GM19372 (cell line): Measurements from ENCODE around the gene CIB1.
"Not testable (repeated sequence)": the region's sequence is repeated elsewhere in the genome, so short reads cannot be mapped to it uniquely, and the experiment has no call there.

Source experiments
- ATAC-seq: cut with Tn5 transposase; IDR thresholded peaks from one replicate; pipeline ENCODE4 v1.9.1; 2021; ENCODE audit warnings: mild to moderate bottlenecking, low read depth, moderate library complexity; ENCODE audit not compliant: unreplicated experiment

The CIB1 gene

DNA sequence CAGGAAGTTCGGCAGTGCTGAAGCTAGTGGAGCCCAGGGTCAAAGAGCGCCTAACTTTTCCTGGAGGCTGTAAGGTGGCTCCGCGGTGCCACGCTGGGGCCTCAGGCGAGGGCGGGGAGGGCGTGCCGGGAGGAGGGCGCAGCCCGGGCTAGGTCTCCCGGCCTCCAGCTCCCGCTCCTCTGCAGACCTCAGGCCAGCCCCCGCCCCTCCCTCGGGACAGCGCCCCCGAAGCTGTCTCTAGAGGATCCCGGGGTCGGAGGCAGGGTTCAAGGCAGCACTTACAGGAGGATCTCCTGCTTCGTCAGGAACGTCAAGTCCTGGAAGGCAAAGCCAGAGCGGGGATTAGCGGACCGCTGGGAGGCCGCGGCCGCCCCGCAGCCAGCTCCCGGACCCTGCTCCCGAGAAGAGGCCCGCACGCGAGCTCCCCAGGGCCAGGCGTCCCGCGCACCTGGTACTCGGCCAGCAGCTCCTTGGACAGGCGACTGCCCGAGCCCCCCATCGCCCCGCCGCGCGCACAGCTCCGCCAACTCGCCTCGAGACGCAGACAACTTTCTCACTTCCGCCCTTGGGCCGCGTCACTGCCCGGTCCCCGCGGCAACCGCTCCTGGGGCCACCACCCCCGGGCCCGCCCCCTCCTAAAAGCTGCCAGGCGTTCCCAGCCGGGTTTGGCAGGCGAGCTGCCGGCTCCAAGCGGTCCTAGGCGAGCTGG lies at the start of gene CIB1:
TSS of gene CIB1 (minus strand) at position 555 of the 709 bp plus-strand sequence. CDS start at position 499, 56 bp downstream.
- peak; percentile 84 for ATAC-seq

DNA sequence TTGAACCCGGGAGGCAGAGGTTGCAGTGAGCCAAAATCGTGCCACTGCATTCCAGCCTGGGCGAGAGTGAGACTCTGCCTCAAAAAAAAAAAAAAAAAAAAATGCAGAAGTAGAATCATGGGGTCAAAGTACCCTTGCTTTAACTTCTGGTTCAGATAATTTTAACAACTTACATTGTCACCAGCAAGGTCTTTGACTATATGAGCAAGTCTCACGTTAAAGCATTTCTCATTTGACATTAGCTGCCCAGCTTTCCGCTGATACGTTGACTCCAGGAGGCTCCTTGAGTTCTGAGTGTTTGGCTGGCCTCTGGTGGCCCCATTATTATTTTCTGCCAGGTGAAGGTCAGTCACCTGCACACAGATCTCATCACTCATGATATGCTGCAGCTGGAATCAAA lies 47.9 kb upstream of the CIB1 start:
- not testable (repeated sequence) for ATAC-seq

DNA sequence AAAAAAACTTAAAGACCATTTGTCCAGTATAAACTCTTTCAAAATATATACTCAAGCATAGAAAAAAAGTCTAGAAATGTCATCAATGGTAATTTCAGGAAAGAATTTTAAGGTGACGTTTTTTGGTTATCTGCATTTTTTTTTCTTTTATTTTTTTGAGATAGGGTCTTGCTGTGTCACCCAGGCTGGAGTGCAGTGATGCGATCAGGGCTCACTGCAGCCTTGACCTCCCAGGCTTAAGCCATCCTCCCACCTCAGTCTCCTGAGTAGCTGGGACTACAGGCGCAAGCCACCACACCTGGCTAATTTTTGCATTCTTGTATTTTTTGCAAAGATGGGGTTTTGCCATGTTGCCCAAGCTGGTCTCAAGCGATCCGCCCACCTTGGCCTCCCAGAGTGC lies 47.0 kb upstream of the CIB1 start:
- ATAC-seq: not testable (repeated sequence)

DNA sequence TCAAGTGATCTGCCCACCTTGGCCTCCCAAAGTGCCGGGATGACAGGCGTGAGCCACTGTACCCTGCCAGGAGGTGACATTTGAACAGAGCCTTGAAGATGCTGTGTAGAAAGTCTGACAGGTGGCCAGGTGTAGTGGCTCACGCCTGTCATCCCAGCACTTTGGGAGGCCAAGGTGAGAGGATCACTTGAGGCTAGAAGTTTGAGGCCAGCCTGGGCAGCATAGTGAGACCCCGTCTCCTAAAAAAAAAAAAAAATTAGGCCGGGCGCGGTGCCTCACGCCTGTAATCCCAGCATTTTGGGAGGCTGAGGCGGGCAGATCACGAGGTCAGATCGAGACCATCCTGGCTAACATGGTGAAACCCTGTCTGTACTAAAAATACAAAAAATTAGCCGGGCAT lies 44.7 kb upstream of the CIB1 start:
- not testable (repeated sequence) for ATAC-seq

DNA sequence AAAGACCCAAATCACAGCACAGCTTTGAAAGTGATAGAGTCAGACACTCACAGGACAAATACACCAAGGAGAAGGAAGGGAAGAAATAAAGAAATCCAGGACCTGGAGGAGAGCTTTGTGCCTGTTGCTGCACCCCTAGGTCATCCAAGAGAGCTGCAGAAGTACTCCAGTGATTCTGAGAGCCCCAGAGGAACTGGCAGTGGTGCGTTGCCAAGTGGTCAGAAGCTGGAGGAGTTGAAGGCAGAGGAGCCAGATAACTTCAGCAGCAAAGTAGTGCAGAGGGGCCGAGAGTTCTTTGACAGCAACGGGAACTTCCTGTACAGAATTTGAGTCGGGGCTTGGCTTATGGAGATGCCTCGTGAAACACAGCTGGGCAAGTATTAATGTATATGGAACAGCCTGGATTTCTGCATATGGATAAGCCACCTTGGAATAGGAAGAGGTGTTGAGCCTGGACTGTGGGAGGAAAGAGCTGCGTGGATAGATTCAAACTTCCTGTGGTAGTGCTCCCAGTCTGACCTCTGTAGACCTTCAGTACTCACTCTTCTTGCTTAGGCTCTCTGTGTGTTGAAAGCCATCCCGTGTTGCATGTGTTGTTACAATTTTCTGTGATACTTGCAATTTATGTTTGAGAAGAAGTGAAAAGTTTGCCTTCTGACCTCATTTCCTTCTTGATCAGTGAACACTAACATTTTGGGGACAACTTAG lies 37.9 kb upstream of the CIB1 start:
- no peak for ATAC-seq

DNA sequence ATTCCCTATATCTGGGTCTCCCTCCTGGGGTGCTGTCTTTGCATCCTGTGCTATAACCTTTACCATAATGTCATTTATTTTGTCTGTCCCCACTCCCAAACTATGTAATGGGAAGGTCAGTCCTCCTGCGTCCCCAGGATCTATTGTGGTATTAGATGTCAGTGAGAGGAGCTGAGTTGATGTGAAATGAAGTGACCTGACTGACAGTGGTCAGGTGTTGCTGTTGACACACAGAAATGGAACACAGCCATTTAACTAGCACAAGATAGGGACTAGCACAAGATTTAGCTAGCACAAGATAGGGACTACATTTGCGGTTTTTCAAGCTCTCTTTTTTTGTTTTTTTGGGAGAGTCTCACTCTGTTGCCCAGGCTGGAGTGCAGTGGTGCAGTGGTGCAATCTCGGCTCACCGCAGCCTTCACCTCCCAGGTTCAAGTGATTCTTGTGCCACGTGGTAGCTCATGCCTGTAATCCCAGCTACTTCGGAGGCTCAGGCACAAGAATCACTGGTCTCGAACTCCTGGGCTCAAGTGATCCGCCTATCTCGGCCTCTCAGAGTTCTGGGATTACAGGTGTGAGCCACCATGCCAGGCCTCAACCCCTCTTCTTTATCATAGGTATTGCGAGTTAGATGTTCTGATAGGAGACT lies 36.9 kb upstream of the CIB1 start:
- no peak for ATAC-seq

DNA sequence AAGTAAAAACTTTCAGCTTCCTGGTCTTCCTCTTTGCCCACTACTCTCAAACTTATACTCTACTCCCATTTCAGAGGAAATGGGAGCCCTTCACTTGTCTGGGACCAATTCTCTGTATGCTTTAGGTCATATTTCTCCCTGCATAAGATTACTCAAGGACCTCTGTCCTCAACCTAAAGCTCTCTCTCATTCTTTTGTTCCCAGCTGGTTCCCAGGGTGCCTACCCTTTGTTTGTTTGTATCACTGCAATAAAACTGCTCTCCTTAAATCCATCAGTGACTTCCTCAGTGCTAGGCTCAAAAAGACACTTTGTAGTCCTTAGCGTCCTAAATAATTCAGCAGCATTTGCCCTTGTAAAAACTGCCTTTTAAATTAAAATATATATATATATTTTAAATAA lies 34.7 kb upstream of the CIB1 start:
- no peak for ATAC-seq

DNA sequence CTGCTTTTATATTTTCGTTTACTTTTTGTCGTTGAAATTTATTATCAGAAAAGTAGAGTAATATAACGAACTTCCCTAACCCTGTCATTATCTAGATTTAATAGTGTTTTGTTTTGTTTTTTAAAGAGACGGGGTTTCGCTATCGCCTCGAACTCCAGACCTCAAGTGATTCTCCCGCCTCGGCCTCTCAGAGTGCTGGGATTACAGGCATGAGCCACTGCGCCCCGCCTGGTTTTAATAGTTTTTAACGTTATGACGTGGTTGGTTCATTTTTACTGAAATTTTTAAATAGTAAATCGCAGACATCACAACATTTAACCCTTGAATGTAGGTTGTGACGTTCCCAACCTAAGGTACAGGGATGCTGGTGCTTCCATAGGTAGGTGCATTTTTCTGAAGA lies 32.7 kb upstream of the CIB1 start:
- ATAC-seq: no peak

DNA sequence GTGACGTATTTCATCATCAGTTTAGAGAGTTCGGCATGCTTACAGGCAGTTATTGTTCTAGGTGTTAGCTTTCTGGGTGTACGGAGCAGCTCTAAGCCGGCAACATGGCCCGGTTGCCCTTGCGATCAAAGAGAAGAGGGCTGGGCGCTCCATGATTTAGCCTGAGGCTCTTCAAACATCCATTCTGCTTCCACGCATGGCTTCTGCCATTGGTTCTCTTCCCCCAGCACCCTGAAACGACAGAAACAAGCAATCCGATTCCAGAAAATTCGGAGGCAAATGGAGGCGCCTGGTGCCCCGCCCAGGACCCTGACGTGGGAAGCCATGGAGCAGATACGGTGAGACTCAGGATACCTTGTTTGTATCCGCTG lies 32.3 kb upstream of the CIB1 start:
- no peak for ATAC-seq

DNA sequence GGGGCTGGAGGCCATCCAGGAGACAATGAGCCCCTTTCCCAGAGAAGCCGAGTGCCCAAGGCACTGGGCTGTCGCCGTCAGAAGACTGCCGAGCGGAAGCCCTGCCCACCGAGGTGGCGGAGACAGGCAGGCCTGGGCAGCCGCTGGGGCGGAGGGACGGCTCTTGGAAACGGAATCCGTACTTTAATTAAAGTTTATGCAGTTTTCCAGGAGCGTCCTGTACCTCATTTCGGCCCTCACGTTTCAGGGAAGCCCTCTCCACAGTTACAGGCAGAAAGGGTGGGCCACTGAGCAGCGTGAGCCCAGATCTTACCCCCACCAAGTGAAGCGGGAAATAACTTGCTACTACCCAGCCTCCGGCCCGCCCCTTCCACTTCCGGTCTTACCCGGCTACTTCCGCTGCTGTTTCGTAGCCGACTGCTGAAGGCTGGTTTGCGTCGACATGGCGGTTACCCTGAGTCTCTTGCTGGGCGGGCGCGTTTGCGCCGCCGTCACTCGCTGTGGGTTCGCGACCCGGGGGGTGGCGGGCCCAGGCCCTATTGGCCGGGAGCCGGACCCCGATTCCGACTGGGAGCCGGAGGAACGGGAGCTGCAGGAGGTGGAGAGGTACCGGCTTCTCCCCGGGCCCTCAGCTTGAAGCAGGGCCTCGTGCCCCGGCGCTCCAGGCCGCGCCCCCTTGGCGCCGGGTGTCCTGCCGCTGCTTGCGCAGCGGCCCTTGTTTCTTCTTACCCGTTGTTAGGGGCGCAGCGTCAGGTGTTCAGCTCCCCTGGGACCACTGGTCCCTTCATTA lies 31.7 kb upstream of the CIB1 start, which contains the start of gene NGRN:
TSS of gene NGRN (plus strand) at position 402 of the 790 bp plus-strand sequence. CDS start at position 443, 41 bp downstream.
- peak; percentile 89 for ATAC-seq

DNA sequence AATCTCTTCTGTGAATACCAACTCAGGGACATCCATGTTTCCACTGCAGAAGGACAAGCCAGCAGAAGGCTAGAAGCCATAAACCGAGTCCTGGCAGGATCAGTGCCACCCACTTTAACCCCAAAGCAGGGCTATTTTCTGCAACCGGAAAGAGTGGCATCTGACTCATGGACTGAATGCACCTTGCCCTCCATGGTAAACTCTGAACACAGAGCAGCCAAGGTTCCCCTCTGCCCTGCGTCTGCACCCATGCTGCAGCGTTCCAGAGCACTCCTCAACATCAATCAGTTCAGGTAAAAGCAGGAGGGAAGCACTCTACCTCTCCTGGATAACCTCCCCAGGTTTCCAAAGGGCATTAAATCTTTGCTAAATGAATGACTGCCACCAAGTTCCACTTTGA lies 30.9 kb upstream of the CIB1 start:
- no peak for ATAC-seq

DNA sequence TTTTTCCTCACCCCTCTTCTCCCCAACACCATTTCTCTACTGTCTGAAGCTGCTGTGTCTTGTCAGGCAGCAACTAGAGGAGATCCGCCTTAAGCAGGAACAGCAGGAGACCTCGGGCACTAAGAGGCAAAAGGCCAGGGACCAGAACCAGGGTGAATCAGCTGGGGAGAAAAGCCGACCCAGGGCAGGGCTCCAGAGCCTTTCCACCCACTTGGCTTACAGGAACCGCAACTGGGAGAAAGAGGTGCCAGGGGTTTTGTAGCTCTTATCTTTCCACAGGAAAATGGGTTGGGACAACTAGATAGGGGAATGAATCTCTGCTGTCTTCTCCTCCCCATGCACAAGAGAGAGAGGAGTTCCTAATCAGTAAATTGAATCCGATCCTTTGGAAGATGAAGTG lies 28.7 kb upstream of the CIB1 start:
- ATAC-seq: no peak

DNA sequence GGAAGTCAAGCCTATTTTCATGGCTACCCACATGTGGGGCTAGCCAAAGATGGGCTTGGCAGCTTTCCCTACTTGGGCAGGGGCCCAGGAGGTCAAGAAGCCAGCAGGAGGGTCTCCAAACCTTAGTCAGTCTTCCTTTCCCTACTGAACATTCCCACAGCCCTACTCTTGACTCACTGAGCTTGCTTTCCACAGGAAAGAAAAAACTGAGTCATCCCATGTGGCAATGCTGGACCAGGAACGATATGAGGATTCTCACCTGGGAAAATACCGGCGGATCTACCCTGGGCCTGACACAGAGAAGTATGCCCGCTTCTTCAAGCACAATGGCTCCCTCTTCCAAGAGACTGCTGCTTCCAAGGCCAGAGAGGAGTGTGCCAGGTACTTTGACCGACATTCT lies 28.1 kb upstream of the CIB1 start:
- ATAC-seq: no peak

DNA sequence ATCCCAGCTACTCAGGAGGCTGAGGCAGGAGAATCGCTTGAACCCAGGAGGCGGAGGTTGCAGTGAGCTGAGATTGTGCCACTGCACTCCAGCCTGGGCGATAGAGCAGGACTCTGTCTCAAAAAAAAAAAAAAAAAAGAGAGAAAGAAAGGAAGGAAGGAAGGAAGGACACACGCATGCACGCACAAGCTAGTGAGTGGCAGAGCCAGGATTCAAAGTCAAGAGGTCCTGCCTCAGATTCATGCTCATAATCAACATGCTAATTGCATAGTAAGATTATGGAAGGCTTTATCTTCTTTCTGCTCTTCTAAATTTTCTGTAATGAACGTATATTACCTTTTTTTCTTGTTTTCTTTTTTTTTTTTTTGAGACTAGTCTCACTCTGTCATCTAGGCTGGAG lies 27.0 kb upstream of the CIB1 start:
- ATAC-seq: not testable (repeated sequence)

DNA sequence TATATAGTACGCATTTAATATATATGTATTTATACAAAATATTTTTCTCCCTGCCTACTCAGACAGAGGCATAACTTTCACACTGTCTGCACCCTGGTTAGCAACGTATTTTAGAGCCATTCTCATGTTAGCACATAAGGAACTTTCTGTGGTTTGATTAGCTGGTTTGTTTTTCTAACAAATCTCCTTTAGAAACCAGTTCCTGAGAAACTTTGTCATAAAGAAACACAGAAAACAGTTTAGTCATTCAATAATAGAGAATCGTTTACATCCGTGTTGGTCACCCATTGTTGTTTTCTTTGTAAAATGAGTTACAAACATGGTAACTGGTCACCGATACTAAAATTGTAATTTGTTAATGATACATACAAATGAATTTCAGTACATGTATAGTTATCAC lies 25.8 kb upstream of the CIB1 start:
- no peak for ATAC-seq

DNA sequence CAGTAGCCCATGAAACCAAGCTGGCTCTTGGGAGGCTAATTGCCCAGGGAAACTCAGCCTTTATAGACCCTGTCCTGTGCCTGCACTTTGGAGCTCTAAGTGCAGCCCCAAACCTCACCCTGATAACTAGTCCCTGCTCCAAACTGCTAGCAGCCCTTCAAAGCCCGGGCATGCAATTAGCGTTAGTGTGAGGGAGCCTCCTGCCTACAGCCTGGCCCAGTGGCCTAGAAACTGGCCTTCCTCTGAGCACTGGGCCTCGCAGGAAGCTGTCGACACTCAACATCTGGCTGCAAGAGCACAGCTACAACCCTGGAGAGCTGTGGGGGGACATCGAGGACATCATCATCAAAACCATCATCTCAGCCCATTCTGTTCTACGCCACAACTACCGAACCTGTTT lies 24.0 kb upstream of the CIB1 start:
- ATAC-seq: no peak

DNA sequence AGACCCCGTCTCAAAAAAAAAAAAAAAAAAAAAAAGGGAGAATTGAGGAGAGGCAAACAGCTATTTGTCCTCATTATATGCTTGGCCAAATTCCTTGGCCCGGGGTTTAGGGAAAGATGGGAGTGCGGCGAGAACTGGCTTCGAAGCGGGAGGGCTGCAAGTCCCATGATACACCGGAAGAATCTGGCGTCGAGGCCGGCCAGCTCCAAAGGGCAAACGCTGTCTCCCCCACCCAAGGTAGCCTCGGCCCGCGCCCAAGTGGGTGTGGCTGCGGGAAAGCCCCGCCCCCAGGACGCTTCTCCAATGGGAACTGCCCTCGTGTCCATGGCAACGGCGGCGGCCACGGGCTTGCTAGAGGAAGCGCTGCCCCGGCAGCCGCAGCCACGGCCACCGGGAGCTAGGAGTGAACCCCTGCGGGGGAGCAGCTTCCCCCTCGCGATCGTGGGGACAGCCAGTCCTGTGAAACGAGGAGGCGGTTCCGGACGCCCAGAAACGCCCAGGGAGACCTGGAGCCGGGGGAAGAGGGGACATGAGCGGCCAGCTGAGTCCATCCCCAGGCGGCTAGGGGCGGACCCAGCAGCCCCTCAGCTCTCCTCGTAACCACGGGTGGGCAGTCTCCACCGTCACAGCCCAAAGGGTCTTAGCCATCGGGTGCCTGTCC lies 15.6 kb upstream of the CIB1 start, which contains the start of gene TTLL13:
TSS of gene TTLL13 (plus strand) at position 354 of the 661 bp plus-strand sequence. CDS start 1,075 bp downstream, outside the sequence.
- peak; percentile 87 for ATAC-seq

DNA sequence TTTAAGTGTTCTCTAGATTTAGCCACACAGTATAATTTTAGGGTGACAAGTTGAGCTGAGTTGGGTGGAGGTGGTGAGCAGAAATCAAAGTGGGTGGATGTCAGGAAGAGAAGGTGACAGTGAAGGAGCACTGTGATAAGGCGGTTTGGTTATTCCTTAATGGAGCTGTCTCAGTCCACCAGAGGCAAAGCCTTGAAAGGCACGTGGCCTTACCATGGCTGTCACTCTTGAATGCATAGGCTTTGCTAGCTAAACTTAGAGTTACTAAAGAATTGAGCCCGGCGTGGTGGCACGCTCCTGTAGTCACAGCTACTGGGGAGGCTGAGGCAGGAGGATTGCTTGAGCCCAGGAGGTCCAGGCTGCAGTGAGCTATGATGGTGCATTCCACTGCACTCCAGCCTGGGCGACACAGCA lies 15.1 kb upstream of the CIB1 start:
- ATAC-seq: no peak

DNA sequence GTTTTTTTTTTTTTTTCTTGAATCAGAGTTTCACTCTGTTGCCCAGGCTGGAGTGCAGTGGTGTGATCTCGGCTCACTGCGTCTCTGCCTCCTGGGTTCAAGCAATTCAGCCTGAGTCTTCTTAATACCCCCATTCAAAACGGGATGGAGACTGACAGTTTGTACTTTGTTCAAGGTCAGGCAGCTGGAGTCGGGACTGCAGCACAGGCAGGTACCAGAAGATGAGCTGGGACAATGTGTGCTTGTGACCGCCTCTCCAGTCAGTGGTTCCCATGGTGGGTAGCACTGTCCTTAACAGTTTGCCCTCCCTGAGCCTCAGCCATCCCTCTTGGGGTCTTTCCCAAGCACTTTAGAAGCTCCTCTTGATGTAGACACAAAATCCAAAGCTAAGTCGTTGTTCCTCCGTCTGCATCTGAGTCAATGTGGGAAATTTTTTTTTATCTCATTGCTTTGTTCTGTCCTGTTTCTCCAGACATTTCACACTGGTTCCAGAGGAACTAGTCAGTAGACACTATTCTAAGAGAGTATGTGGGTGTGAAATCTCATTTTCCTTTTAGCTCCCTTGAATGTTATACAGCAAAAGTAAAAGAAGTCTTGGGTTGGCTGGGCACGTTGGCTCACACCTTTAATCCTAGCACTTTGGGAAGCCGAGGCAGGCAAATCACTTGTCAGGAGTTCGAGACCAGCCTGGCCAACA lies 10.3 kb upstream of the CIB1 start:
- no peak for ATAC-seq
